Activated T-cell treated with anti-CD3 and anti-CD28 coated beads for 1 hour (primary cell): ENCODE measurements around the gene ZNF579.

Experiments
- DNase-seq: peaks from one replicate; pipeline ENCODE4 v3.0.0-alpha.2; 2020; ENCODE audit warnings: low read depth

Gene ZNF579

GRCh38 chr19:55611983-55612645 is 31.5 kb upstream of the ZNF579 start:
- DNase-seq, result no peak

- DNase-seq, result no peak
These were observed 30.8 kb upstream of the ZNF579 start for GRCh38 chr19:55611300-55611982.

- no peak for DNase-seq
These were observed 28.7 kb upstream of the ZNF579 start for GRCh38 chr19:55609326-55609725.

GRCh38 chr19:55606817-55607216 is 26.2 kb upstream of the ZNF579 start:
- no peak for DNase-seq

- no peak for DNase-seq
These were observed 25.8 kb upstream of the ZNF579 start for GRCh38 chr19:55606471-55606787.

- DNase-seq, result peak; percentile 59
These were observed 25.2 kb upstream of the ZNF579 start, which contains the start of gene ZNF865 for GRCh38 chr19:55605637-55606470. TSS of gene ZNF865 (plus strand) at chr19:55605647. CDS start at chr19:55613619, 7,972 bp downstream.

GRCh38 chr19:55605207-55605636 is 24.6 kb upstream of the ZNF579 start:
- peak; percentile 97 for DNase-seq

- DNase-seq, result no peak
These were observed 23.1 kb upstream of the ZNF579 start for GRCh38 chr19:55603581-55604292.

- no peak for DNase-seq
These were observed 22.5 kb upstream of the ZNF579 start for GRCh38 chr19:55603115-55603514.

GRCh38 chr19:55602104-55603001 is 21.7 kb upstream of the ZNF579 start:
- no peak for DNase-seq

GRCh38 chr19:55601084-55601483 is 20.4 kb upstream of the ZNF579 start:
- DNase-seq, result no peak

GRCh38 chr19:55600662-55601028 is 20.0 kb upstream of the ZNF579 start:
- DNase-seq, result no peak

- DNase-seq, result peak; percentile 71
These were observed 19.4 kb upstream of the ZNF579 start, which contains the start of gene ZNF524 for GRCh38 chr19:55599842-55600661. TSS of gene ZNF524 (plus strand) at chr19:55600288. CDS start at chr19:55602113, 1,825 bp downstream.

- peak; percentile 92 for DNase-seq
These were observed 18.8 kb upstream of the ZNF579 start, which contains the start of gene FIZ1 for GRCh38 chr19:55599468-55599841. TSS of gene FIZ1 (minus strand) at chr19:55599517. CDS start at chr19:55597865, 1,652 bp downstream.

- DNase-seq, result peak; percentile 82
These were observed 18.2 kb upstream of the ZNF579 start for GRCh38 chr19:55598719-55599467.

- no peak for DNase-seq
These were observed 17.4 kb upstream of the ZNF579 start for GRCh38 chr19:55598034-55598433.

- no peak for DNase-seq
These were observed 16.9 kb upstream of the ZNF579 start for GRCh38 chr19:55597501-55597921.

GRCh38 chr19:55596304-55596703 is 15.7 kb upstream of the ZNF579 start:
- DNase-seq, result no peak

- DNase-seq, result no peak
These were observed 14.4 kb upstream of the ZNF579 start for GRCh38 chr19:55594996-55595545.
